MG63 (cell line): ENCODE data around the gene LIX1. TPM values are rescaled to one million over a fixed set of nuclear protein-coding genes. Genes with fewer than 3 reads are reported as not detected.

ENCODE experiments used
- total RNA-seq: library from RNA; depleted of rRNA; stranded (reverse); fragments of >200 nt; shearing (Covaris generic); gene quantifications from 2 replicates; pipeline ENCODE4 v1.2.3, GENCODE V29; 2014; ENCODE audit warnings: low replicate concordance; rRNA removed

The LIX1 gene
- total RNA-seq, 1 experiment from 2014 or later = not detected

Other genes with a start within 250 kb of the LIX1 start
- 21.4 and 24.2 TPM in 2 replicates for gene LNPEP, start 206.5 kb downstream of the LIX1 start, total RNA-seq
- 28.4 and 29.2 TPM in 2 replicates for gene RIOK2, start 40.6 kb upstream of the LIX1 start, total RNA-seq